ENCODE results near the gene EFNB1.

GRCh38 chrX:68794461-68794860, 34.4 kb upstream of the EFNB1 start:
- TF ChIP-seq ZMIZ1 (IDR thresholded peaks at IDR 0.05; ENCODE audit: low read depth in 2 of 2, low read length in 2 of 2) (no peak), POLR2AphosphoS5 (IDR thresholded peaks at IDR 0.05; ENCODE audit: control insufficient read depth, insufficient read depth, low read depth, low read length) (no peak), ZC3H4 (CRISPR knock-in tag; IDR thresholded peaks at IDR 0.05; ENCODE audit: borderline replicate concordance) (no peak), CTCF (IDR thresholded peaks at IDR 0.05 in 2 of 3, conservative IDR thresholded peaks at IDR 0.05 in 1 of 3; ENCODE audit: insufficient read depth in 2 of 3, low read depth in 1 of 3, low read length in 3 of 3) (no peak), ZNF76 (CRISPR knock-in tag; IDR thresholded peaks at IDR 0.05; ENCODE audit: borderline replicate concordance) (no peak), E2F8 (IDR thresholded peaks at IDR 0.05; ENCODE audit: low read depth, partially characterized antibody) (no peak), NFXL1 (CRISPR knock-in tag; IDR thresholded peaks at IDR 0.05) (no peak), POLR2A (conservative IDR thresholded peaks at IDR 0.05) (no peak), TCF15 (CRISPR knock-in tag; IDR thresholded peaks at IDR 0.05) (no peak), ETS1 (conservative IDR thresholded peaks at IDR 0.05; ENCODE audit: control insufficient read depth, low read depth, low read length) (no peak), ZFP91 (CRISPR knock-in tag; IDR thresholded peaks at IDR 0.05) (no peak), ELF1 (tag; IDR thresholded peaks at IDR 0.05) (no peak)

Data from K562 (cell line).